GM10847 (cell line): ENCODE results near the gene LRCH1.

Source experiments
- POLR2A ChIP-seq: IDR thresholded peaks from 2 replicates; pipeline ENCODE4 v1.6.1; 2011; ENCODE audit not compliant: insufficient read length; ENCODE audit errors: extremely low read depth

The LRCH1 gene

GRCh38 chr13:46571189-46571908, 18.4 kb downstream of the LRCH1 start:
- TF ChIP-seq POLR2A = no peak

GRCh38 chr13:46571909-46572595, 19.1 kb downstream of the LRCH1 start:
- no peak for TF ChIP-seq POLR2A

- no peak for TF ChIP-seq POLR2A
Observed at GRCh38 chr13:46572752-46573431, 19.9 kb downstream of the LRCH1 start.

GRCh38 chr13:46575301-46575771, 22.4 kb downstream of the LRCH1 start:
- TF ChIP-seq POLR2A = no peak

- no peak for TF ChIP-seq POLR2A
Observed at GRCh38 chr13:46575818-46576221, 22.9 kb downstream of the LRCH1 start.

GRCh38 chr13:46576762-46577161, 23.8 kb downstream of the LRCH1 start:
- TF ChIP-seq POLR2A = no peak

- no peak for TF ChIP-seq POLR2A
Observed at GRCh38 chr13:46577696-46578589, 25.0 kb downstream of the LRCH1 start.

GRCh38 chr13:46578590-46578975, 25.6 kb downstream of the LRCH1 start:
- TF ChIP-seq POLR2A = no peak

GRCh38 chr13:46580362-46580839, 27.4 kb downstream of the LRCH1 start:
- TF ChIP-seq POLR2A = no peak

GRCh38 chr13:46582190-46582589, 29.2 kb downstream of the LRCH1 start:
- no peak for TF ChIP-seq POLR2A

GRCh38 chr13:46586751-46587514, 34.0 kb downstream of the LRCH1 start:
- no peak for TF ChIP-seq POLR2A

- no peak for TF ChIP-seq POLR2A
Observed at GRCh38 chr13:46587807-46588418, 34.9 kb downstream of the LRCH1 start.

GRCh38 chr13:46592385-46592784, 39.4 kb downstream of the LRCH1 start:
- TF ChIP-seq POLR2A = no peak

GRCh38 chr13:46593398-46593797, 40.4 kb downstream of the LRCH1 start:
- TF ChIP-seq POLR2A = no peak
